ENCODE data around the gene LIPE.

DNA sequence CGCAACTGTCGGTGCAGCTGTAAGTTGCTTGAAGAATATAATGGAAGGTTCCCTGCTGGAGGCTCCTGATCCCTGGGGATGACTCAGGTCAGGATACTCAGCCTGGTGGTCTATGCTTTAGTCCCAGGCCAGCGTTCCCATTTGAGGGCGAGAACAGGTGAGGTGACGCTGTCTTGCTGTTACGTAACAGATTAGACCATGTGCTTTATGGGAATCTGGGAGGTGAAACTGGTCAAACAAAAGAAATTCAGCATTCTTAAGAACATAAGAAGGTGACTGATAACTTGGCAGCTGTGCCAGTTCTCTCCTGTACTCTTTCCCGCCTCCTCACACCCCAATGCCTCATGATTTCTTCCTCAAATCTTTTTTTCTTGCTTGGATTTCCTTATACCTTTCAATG, 15.6 kb upstream of the LIPE start, which contains the start of gene CXCL17:
- TF ChIP-seq MXD4 (CRISPR knock-in tag; IDR thresholded peaks at IDR 0.05; ENCODE audit: borderline replicate concordance) (no peak), CREM (CRISPR knock-in tag; IDR thresholded peaks at IDR 0.05) (no peak), TEAD1 (CRISPR knock-in tag; IDR thresholded peaks at IDR 0.05) (no peak)
- TF ChIP-seq, protein P1, sequence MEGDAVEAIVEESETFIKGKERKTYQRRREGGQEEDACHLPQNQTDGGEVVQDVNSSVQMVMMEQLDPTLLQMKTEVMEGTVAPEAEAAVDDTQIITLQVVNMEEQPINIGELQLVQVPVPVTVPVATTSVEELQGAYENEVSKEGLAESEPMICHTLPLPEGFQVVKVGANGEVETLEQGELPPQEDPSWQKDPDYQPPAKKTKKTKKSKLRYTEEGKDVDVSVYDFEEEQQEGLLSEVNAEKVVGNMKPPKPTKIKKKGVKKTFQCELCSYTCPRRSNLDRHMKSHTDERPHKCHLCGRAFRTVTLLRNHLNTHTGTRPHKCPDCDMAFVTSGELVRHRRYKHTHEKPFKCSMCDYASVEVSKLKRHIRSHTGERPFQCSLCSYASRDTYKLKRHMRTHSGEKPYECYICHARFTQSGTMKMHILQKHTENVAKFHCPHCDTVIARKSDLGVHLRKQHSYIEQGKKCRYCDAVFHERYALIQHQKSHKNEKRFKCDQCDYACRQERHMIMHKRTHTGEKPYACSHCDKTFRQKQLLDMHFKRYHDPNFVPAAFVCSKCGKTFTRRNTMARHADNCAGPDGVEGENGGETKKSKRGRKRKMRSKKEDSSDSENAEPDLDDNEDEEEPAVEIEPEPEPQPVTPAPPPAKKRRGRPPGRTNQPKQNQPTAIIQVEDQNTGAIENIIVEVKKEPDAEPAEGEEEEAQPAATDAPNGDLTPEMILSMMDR (IDR thresholded peaks at IDR 0.05): no peak
